ENCODE measurements around the gene SEMA3B. TPM values are rescaled to one million over a fixed set of nuclear protein-coding genes. Genes with fewer than 3 reads are reported as not detected.
A peak's percentile ranks its signal among the peaks of the same experiment; 100 is the strongest.

SEMA3B gene
- total RNA-seq, 1 donor, result 23.3 TPM

DNA sequence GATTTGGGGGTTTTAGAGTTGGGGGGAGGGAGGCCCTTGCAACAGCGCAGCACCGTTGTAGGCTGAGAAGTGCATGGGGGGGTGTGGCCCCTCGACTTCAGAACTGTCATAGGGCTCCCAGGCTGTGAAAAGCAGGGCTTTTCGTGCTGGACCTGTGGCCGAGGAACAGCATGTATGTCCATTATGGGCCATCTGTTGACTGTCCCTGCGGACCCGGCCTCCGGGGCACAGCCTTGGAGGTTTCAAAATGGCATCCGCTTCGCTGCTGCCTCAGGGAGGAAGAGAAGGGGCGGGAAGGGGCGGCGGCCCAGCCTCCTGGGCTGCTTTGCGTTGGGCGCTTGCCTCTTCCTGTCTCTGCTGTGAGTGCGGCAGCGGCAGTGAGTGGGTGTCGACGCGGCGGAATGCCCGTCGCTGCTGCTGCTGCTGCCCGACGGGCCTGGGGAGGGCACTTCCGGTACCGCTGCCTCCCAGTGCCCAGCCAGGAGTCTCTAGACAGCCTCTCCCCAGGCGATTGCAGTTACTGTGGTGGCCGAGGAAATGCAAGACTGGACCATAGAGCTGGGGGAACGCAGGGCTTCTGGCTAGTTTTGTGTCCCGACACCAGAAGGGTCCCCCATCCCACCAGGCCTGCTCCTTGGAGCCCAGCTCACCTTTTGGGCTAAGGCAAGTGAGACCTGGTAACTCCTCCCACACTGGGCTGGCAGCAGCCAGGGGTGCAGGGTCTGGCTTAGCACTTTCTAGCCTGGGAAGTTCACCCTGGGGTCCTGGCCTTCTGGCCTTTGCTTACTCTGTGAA is 31.0 kb upstream of the SEMA3B start:
- TF ChIP-seq, protein P1, sequence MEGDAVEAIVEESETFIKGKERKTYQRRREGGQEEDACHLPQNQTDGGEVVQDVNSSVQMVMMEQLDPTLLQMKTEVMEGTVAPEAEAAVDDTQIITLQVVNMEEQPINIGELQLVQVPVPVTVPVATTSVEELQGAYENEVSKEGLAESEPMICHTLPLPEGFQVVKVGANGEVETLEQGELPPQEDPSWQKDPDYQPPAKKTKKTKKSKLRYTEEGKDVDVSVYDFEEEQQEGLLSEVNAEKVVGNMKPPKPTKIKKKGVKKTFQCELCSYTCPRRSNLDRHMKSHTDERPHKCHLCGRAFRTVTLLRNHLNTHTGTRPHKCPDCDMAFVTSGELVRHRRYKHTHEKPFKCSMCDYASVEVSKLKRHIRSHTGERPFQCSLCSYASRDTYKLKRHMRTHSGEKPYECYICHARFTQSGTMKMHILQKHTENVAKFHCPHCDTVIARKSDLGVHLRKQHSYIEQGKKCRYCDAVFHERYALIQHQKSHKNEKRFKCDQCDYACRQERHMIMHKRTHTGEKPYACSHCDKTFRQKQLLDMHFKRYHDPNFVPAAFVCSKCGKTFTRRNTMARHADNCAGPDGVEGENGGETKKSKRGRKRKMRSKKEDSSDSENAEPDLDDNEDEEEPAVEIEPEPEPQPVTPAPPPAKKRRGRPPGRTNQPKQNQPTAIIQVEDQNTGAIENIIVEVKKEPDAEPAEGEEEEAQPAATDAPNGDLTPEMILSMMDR (IDR thresholded peaks at IDR 0.05; ENCODE audit: insufficient read depth, low read depth, low read length), result no peak
- H3K4me3 ChIP-seq (ENCODE audit: low read depth, low read length), result peak overlapping the region; percentile 96
- peak; percentile 84 for DNase-seq (ENCODE audit: low read depth)

DNA sequence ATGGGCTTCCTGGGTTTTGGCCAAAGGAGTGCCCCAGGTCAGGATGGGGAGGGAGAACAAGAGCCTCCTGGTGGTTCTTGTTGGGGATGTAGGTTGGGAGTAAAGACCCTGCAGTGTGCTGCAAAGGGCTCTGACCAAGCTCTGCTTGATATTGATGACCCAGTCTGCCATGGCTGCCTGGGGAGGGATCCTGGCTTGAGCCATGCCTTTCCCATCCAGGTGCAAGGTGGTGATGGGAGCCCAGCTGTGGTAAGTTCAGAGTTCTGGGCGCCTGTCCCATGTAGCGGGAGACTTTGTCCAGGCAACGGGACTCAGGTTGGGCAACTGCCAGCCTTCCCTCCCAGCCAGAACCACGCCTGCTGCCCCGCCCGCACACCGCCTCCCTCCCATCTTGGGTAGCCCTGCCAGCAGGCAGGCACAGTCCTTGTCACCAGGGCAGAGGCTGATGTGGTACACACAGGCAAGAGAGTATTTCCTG is 30.4 kb upstream of the SEMA3B start:
- peak overlapping the region; percentile 96 for H3K4me3 ChIP-seq (ENCODE audit: low read depth, low read length)
- peak; percentile 29 for DNase-seq (ENCODE audit: low read depth)
- TF ChIP-seq, protein P1 (IDR thresholded peaks at IDR 0.05; ENCODE audit: insufficient read depth, low read depth, low read length), result peak; percentile 16

- no peak overlapping the region for H3K4me3 ChIP-seq (ENCODE audit: low read depth, low read length)
- TF ChIP-seq, protein P1 (IDR thresholded peaks at IDR 0.05; ENCODE audit: insufficient read depth, low read depth, low read length), result no peak
- DNase-seq (ENCODE audit: low read depth), result no peak
These were observed 29.3 kb upstream of the SEMA3B start for GRCh38 chr3:50239649-50240048.

GRCh38 chr3:50241163-50241562 is 27.8 kb upstream of the SEMA3B start:
- no peak overlapping the region for H3K4me3 ChIP-seq (ENCODE audit: low read depth, low read length)
- TF ChIP-seq, protein P1 (IDR thresholded peaks at IDR 0.05; ENCODE audit: insufficient read depth, low read depth, low read length), result no peak
- DNase-seq (ENCODE audit: low read depth), result no peak

DNA sequence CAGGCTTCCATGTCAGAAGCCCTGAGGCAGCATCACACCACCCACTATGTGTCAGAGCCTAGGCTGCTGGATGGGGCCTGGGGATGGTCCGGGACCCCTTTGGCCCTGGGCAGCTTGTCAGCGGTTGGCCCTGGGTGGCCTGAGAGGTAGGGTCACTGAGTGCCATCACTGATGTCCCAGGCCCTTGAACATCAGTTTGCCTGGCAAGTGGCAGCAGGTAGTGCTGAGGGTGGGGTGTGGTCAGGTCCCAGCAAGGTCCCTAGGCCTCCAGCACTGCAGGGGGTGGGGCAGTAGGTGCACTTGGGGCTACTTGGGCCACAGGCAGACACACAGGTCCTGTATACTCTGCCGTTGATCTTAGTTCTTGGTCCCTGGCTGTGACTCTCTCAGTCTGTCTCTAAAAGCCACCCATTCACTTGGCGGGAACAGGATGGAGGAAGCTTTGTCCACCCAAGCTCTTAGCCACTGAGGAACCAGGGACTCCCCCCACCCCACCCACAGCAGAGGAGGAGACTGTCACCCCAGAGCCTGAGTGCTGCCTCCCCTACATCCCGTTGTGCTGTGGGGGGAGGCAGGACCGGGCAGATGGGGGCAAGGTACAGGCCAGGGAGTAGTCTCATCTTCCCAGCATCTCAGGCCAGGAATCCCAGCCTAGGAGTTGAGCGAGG is 27.1 kb upstream of the SEMA3B start:
- no peak for DNase-seq (ENCODE audit: low read depth)

DNA sequence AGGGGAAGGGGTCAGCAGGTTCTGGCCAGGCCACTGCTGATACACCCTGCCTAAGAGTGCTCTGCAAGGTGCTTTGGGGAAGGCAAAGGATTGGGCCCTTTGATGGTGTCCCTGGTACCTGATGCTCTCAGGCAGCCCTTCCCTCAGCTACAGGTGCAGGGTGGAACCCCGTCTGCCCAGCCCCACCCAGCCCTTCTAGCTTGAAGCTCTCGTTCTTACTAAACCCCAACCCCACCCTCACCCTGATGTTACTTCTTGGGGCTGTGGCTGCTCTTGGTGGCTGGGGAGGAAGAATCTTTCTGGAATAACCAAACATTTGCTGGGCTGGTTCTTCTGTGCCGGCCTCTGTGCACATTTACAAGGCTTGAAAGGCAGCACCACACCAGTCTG is 26.6 kb upstream of the SEMA3B start:
- no peak overlapping the region for H3K4me3 ChIP-seq (ENCODE audit: low read depth, low read length)
- DNase-seq (ENCODE audit: low read depth), result no peak
- TF ChIP-seq, protein P1 (IDR thresholded peaks at IDR 0.05; ENCODE audit: insufficient read depth, low read depth, low read length), result no peak

More for the DNA sequence above, 27.1 kb upstream of the SEMA3B start:
- TF ChIP-seq, protein P1 (IDR thresholded peaks at IDR 0.05; ENCODE audit: insufficient read depth, low read depth, low read length), result no peak
- no peak overlapping the region for H3K4me3 ChIP-seq (ENCODE audit: low read depth, low read length)

Measured in fibroblast of villous mesenchyme (primary cell).